CD14-positive monocyte (primary cell): ENCODE results near the gene FAM180A. TPM values are rescaled to one million over a fixed set of nuclear protein-coding genes. Genes with fewer than 3 reads are reported as not detected.

Source experiments
- DNase-seq, 3 donors: peaks; one replicate each; pipeline ENCODE4 v3.0.0-alpha.2; 2011 to 2022
- H2AFZ ChIP-seq: 2 replicates; pipeline ENCODE4 v1.6.0; 2012; ENCODE audit warnings: mild to moderate bottlenecking, low read depth, low read length, inconsistent platforms; ENCODE audit not compliant: insufficient read depth, poor library complexity, severe bottlenecking
- H3K27ac ChIP-seq, 2 donors: 1 replicate in 1 of 2; 2 replicates in 1 of 2; pipeline ENCODE4 v1.5.1; 2012 to 2013; ENCODE audit warnings: low read length in 2 of 2, control low read depth in 1 of 2, inconsistent platforms in 1 of 2, low read depth in 1 of 2, mild to moderate bottlenecking in 1 of 2
- H3K27me3 ChIP-seq, 2 donors: one replicate each; pipeline versions ENCODE4 v1.6.0 to v1.6.1; 2011 to 2013; ENCODE audit warnings: low read length in 2 of 2; ENCODE audit not compliant: control insufficient read depth in 2 of 2, insufficient read depth in 2 of 2
- H3K36me3 ChIP-seq, 2 donors: replicated peaks in 1 of 2; 1 replicate in 1 of 2; 2 replicates in 1 of 2; pipeline versions ENCODE4 v1.5.1 to v1.6.1; 2012 to 2013; ENCODE audit warnings: low read length in 2 of 2, control low read depth in 1 of 2, inconsistent platforms in 1 of 2, mild to moderate bottlenecking in 1 of 2; ENCODE audit not compliant: insufficient read depth in 2 of 2, control insufficient read depth in 1 of 2
- H3K4me1 ChIP-seq, 2 donors: 1 replicate in 1 of 2; 2 replicates in 1 of 2; pipeline versions ENCODE4 v1.5.1 to v1.6.1; 2012 to 2013; ENCODE audit warnings: low read length in 2 of 2, control low read depth in 1 of 2, inconsistent platforms in 1 of 2, mild to moderate bottlenecking in 1 of 2, moderate library complexity in 1 of 2; ENCODE audit not compliant: insufficient read depth in 2 of 2, control insufficient read depth in 1 of 2
- H3K4me2 ChIP-seq: replicated peaks from 2 replicates; pipeline ENCODE3; 2012; ENCODE audit warnings: low read length, moderate library complexity, mild to moderate bottlenecking; ENCODE audit not compliant: poor library complexity, severe bottlenecking; ENCODE audit errors: extremely low read depth
- H3K4me3 ChIP-seq, 3 experiments: fragments of 200-600 bp in 1 of 3; sonication (generic) in 1 of 3; replicated peaks in 1 of 3; 1 replicate in 2 of 3; 2 replicates in 1 of 3; pipeline ENCODE4 v1.5.1; 2011 to 2013; ENCODE audit warnings: low read length in 3 of 3, mild to moderate bottlenecking in 3 of 3, control low read depth in 2 of 3, low read depth in 2 of 3, inconsistent platforms in 1 of 3, moderate library complexity in 1 of 3
- H3K79me2 ChIP-seq: 2 replicates; pipeline ENCODE4 v1.6.0; 2012; ENCODE audit warnings: mild to moderate bottlenecking, control low read depth, inconsistent platforms, low read length, moderate library complexity; ENCODE audit not compliant: insufficient read depth
- H3K9ac ChIP-seq: 2 replicates; pipeline ENCODE4 v1.6.0; 2017; ENCODE audit warnings: low read length, mild to moderate bottlenecking; ENCODE audit not compliant: insufficient read depth, poor library complexity, severe bottlenecking
- H3K9me3 ChIP-seq, 2 donors: replicated peaks in 1 of 2; 1 replicate in 1 of 2; 2 replicates in 1 of 2; pipeline versions ENCODE4 v1.5.1 to v1.6.1; 2012 to 2013; ENCODE audit warnings: low read length in 2 of 2, control low read depth in 1 of 2; ENCODE audit not compliant: control insufficient read depth in 1 of 2, insufficient read depth in 1 of 2
- H4K20me1 ChIP-seq: 2 replicates; pipeline ENCODE4 v1.6.0; 2012; ENCODE audit warnings: mild to moderate bottlenecking, low read length, control low read depth, moderate library complexity; ENCODE audit not compliant: insufficient read depth
- H3K27ac Mint-ChIP-seq, 7 donors: one replicate each; pipeline ENCODE4 v1.8.0; 2020; ENCODE audit warnings: mild to moderate bottlenecking in 7 of 7, mixed read lengths in 7 of 7, moderate library complexity in 6 of 7, inconsistent platforms in 2 of 7
- H3K27me3 Mint-ChIP-seq, 3 donors: one replicate each; pipeline ENCODE4 v1.8.0; 2021 to 2022; ENCODE audit warnings: low read depth in 3 of 3, mild to moderate bottlenecking in 3 of 3, mixed read lengths in 3 of 3, moderate library complexity in 3 of 3, inconsistent platforms in 1 of 3
- H3K36me3 Mint-ChIP-seq, 2 donors: one replicate each; pipeline ENCODE4 v1.8.0; 2020; ENCODE audit warnings: mixed read lengths in 2 of 2, inconsistent platforms in 1 of 2, mild to moderate bottlenecking in 1 of 2
- H3K4me1 Mint-ChIP-seq: one replicate; pipeline ENCODE4 v1.8.0; 2020; ENCODE audit warnings: mild to moderate bottlenecking, mixed read lengths
- H3K4me3 Mint-ChIP-seq, 2 donors: one replicate each; pipeline ENCODE4 v1.8.0; 2020; ENCODE audit warnings: mild to moderate bottlenecking in 2 of 2, mixed read lengths in 2 of 2, moderate library complexity in 1 of 2
- H3K9me3 Mint-ChIP-seq, 7 donors: one replicate each; pipeline ENCODE4 v1.8.0; 2020 to 2022; ENCODE audit warnings: mixed read lengths in 7 of 7, mild to moderate bottlenecking in 6 of 7, moderate library complexity in 6 of 7, inconsistent platforms in 2 of 7
- WGBS: methylation state at CpG from one replicate; pipeline ENCODE4 v1.1.5; 2013; ENCODE audit warnings: missing lambda C conversion rate; ENCODE audit not compliant: insufficient coverage; 5-methylcytosine and 5-hydroxymethylcytosine counted together
- intact Hi-C, 2 donors: fragments of 100-400 bp; cut with micrococcal nuclease; formaldehyde crosslinking; loops; one replicate each; pipeline versions ENCODE4 v1.15.0 to v1.15.1; 2023
- polyA plus RNA-seq, 3 donors: library from polyadenylated mRNA; depleted of rRNA in 1 of 3; unstranded in 2 of 3; stranded (reverse) in 1 of 3; fragments of 300-500 nt in 2 of 3; fragments of >200 nt in 1 of 3; fragmentation: Illumina TruSeq in 2 of 3; gene quantifications; 1 replicate in 2 of 3; 2 replicates in 1 of 3; pipeline ENCODE4 v1.2.3, GENCODE V29; 2012 to 2021
- TF ChIP-seq, protein P1 (sequence below): fragments of 200-600 bp; IDR thresholded peaks from one replicate; pipeline ENCODE4 v1.8.0; 2022; ENCODE audit warnings: antibody characterized with exemption, mild to moderate bottlenecking

Gene FAM180A
- polyA plus RNA-seq, 3 donors = not detected

DNA sequence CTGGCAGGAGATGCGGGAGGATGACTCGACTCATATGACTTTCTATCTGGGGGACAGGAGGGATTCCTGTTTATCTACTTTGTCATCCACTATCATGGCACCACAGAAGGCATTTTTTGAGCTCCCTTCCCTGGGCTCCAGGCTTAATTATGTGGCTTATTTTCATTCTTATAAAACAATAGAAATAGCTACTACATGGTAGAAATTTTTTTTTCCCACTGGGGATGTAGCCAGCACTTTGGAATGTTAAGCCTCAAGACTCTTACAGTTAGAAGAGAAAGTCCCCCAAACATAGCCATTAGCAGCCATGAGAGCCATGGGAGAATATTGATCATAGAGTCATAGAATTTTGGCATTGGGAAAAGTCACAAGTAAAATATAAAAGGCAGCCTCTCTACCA, 14.6 kb upstream of the FAM180A start:
- no peaks in the 10 kb centered on the region for H3K27me3 ChIP-seq
- no peak overlapping the region for H3K27ac Mint-ChIP-seq
- H3K79me2 ChIP-seq = no peaks in the 10 kb centered on the region
- no peaks in the 10 kb centered on the region for H4K20me1 ChIP-seq
- no peak overlapping the region for H3K27ac ChIP-seq
- peaks cover 0 to 3% (median 0%) of the 10 kb centered on the region in 7 donors for H3K9me3 Mint-ChIP-seq
- TF ChIP-seq, protein P1, sequence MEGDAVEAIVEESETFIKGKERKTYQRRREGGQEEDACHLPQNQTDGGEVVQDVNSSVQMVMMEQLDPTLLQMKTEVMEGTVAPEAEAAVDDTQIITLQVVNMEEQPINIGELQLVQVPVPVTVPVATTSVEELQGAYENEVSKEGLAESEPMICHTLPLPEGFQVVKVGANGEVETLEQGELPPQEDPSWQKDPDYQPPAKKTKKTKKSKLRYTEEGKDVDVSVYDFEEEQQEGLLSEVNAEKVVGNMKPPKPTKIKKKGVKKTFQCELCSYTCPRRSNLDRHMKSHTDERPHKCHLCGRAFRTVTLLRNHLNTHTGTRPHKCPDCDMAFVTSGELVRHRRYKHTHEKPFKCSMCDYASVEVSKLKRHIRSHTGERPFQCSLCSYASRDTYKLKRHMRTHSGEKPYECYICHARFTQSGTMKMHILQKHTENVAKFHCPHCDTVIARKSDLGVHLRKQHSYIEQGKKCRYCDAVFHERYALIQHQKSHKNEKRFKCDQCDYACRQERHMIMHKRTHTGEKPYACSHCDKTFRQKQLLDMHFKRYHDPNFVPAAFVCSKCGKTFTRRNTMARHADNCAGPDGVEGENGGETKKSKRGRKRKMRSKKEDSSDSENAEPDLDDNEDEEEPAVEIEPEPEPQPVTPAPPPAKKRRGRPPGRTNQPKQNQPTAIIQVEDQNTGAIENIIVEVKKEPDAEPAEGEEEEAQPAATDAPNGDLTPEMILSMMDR = no peak
- no peak overlapping the region for H2AFZ ChIP-seq
- H3K4me1 Mint-ChIP-seq = no peaks in the 10 kb centered on the region
- H3K4me3 Mint-ChIP-seq = no peak overlapping the region
- WGBS = no CpG with 5 or more reads among the region's 2 CpGs
- no peak overlapping the region for H3K4me2 ChIP-seq
- no peak for DNase-seq
- H3K9ac ChIP-seq = no peak overlapping the region
- intact Hi-C loops = no loop called here
- H3K9me3 ChIP-seq = no peaks in the 10 kb centered on the region
- H3K4me3 ChIP-seq = no peak overlapping the region
- H3K36me3 ChIP-seq = no peaks in the 10 kb centered on the region
- H3K27me3 Mint-ChIP-seq = peaks cover 7 to 9% (median 7%) of the 10 kb centered on the region in 3 donors
- H3K4me1 ChIP-seq = no peaks in the 10 kb centered on the region
- H3K36me3 Mint-ChIP-seq = no peaks in the 10 kb centered on the region

DNA sequence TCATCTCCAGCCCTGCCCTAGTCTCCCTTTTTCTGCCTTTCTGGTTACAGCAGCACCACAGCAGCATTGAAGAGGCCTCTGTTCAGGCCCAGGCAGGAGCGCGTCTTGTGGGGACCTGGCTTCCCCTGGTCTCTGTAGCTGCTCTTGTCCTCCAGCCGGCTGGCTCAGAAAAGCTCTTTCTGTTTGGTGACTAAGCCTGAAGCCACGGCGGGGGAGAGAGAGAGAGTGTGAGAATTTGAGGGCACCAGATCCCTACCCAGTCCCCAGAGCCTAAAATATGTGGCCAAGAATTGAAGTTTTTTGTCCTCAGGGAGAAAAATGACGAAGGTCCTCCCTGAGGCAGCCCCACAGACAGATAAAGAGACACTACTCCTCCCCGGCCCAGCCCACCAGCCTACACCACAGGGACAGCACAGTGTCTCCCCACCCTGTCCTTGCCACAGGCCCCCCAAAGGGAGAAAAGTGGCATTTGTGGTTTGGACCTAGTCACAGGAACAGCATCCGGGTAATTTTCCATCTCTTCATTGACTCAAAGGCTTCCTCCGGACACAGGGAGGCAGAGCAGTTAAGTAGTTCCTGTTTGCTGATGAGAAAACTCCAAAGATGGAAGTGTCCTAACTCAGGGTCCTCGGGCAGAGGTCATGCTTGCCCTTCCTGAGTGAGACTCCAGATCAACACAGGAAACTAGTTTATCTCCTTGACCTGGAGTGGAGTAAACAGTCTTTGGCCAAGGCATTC, 13.3 kb upstream of the FAM180A start:
- H3K27me3 Mint-ChIP-seq = peaks cover 7 to 12% (median 11%) of the 10 kb centered on the region in 3 donors
- WGBS = 67% methylated on average over 4 of the region's 10 CpGs
- no peak overlapping the region for H3K4me3 Mint-ChIP-seq

More for the DNA sequence above, 13.3 kb upstream of the FAM180A start:
- no peak overlapping the region for H3K27ac Mint-ChIP-seq
- Histone ChIP-seq H2AFZ (no peak overlapping the region), H3K4me2 (no peak overlapping the region), H3K27me3 (no peaks in the 10 kb centered on the region), H3K27ac (no peak overlapping the region), H3K79me2 (no peaks in the 10 kb centered on the region), H3K4me3 (no peak overlapping the region), H3K36me3 (no peaks in the 10 kb centered on the region), H4K20me1 (no peaks in the 10 kb centered on the region), H3K9me3 (no peaks in the 10 kb centered on the region), H3K9ac (no peak overlapping the region), H3K4me1 (no peaks in the 10 kb centered on the region)
- H3K4me1 Mint-ChIP-seq = no peaks in the 10 kb centered on the region
- intact Hi-C loops = no loop called here
- H3K36me3 Mint-ChIP-seq = no peaks in the 10 kb centered on the region
- TF ChIP-seq, protein P1 = no peak
- H3K9me3 Mint-ChIP-seq = peaks cover 0 to 7% (median 0%) of the 10 kb centered on the region in 7 donors
- no peak for DNase-seq
